Stimulated activated CD4-positive, alpha-beta T cell treated with anti-CD3 and anti-CD28 coated beads, Interleukin-2, amount 100 ng/mL, for 24 hours (primary cell): ENCODE data around the gene SLC35F3.
"Not testable (repeated sequence)": the region's sequence is repeated elsewhere in the genome, so short reads cannot be mapped to it uniquely, and the experiment has no call there.

Source experiments
- DNase-seq, 2 donors: peaks; one replicate each; pipeline ENCODE4 v3.0.0-alpha.2; 2020

The SLC35F3 gene

DNA sequence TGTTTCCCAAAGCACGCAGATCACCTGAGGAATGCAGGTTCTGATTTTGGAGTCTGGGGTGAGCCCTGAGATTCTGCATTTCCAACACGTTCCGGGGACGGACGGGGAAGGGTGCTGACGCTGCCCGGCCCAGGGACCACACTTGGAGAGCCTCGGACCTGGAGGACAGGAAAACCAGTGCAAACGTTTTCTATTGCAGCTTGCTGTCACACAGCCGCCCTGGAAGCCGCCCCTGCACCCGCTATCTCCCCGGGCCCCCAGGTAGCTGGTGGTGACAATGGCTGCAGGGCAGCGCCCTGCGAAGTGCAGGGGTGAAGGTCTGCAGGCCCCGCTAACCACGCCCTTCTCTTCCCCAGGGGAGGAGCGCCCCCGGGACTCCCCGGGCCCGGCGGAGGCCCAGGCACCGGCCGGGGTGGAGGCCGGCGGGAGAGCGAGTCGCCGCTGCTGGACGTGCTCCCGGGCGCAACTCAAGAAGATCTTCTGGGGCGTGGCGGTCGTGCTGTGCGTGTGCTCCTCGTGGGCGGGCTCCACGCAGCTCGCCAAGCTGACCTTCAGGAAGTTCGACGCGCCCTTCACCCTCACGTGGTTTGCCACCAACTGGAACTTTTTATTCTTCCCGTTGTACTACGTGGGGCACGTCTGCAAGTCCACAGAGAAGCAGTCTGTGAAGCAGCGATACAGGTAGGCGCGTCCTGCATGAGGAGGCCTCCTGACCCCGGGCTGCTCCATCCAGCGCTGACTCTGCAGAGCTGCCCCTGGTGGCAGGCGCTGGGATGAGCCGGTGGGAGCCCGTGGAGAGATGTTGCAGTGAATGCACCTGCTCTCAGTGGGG lies 326.8 kb downstream of the SLC35F3 start:
- DNase-seq = peak in 1 of 2 donors; percentile 28

DNA sequence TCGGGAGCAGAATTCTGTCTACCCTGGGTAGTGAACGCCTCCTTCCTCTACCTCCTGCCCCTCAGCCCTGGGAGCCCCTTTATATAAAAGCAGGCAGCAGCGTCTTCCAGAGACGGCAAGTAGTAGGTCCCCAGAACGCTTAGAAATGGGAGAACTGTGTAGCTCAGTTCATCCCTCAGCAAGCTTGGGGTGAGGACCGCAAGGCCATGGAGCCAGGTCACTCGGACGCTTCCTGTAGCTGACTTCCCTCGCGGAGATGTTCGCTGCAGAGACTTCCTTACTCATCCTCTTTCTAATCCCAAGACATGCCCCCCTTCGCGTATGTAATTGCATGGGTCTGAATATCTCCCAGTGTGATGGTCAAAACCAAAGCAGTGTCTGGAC lies 327.4 kb downstream of the SLC35F3 start:
- no peak for DNase-seq

DNA sequence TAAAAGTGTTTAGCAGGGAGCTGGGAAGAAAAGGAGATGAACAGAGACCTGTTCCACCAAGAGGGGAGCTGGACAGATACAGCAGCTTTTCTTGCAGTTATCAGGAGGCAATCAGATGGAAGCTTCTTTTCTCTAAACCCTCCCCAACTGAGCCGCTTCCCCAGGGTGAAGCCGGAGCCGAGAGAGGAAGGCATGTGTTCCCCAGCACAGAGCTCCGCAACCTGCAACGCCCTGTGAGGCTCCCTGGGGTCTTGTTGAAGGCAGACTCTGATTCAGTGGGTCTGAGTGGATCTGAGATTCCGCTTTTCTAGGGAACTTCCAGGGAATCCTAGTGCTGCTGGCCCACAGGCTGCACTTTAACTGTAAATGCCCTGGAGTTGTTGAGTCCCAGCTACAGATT lies 329.7 kb downstream of the SLC35F3 start:
- DNase-seq = no peak

DNA sequence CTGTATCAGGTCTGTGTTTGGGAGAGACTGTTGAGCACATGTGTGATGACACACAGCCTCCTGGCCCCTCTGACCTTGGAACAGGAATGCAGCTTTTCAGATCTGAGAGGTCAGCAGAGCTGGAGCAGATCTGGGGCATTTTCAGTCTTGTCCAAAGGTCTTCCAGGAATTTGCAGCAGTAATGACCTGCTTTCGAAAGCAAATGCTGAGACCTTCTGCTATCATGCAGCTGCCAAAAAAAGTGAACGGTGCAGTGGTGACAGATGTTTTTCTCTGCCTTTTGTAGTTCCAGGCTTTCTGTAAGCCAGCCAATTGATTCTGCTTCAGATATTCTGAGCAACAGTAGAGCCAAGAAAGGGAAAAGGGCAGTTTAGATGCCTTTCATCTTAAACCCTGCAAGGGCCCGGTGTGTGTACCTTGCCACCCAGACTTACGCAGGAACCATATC lies 331.0 kb downstream of the SLC35F3 start:
- DNase-seq = no peak

DNA sequence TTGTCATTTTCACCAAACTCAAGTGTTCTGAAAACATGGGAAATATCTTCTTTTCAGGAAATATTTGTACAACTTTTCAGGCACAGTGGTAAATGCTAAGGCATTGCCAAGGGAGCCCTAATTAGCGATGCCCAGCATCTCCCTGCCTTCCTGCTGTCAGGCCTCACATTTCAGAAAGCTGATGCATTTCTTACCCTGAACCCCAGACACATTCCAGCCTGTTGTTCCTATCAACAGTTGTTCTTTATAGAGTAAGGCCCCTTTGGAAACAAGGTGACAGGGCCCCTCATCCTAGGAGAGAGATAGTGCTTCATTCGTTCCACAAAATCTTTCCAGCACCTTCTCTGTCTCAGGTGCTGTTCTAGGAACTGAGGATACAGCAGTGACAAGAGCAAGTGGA lies 332.9 kb downstream of the SLC35F3 start:
- no peak for DNase-seq

DNA sequence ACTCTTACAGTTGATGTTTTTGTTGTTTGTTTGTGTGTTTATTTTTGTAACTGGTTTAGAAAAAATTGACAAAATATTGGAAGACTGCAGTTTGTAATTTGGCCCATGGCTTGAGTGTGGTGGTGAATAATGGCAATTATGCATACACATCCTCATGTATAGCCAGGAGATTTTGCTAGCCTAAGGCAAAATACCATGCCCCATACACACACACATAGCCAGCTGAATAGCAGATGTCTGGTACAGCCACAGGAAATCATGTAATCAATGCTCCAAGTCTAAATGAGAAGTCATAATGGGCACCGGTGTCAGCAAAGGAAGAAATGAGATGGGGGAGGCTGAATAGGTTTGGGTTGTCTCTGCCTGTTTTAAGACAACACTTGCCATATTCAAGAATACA lies 333.6 kb downstream of the SLC35F3 start:
- no peak for DNase-seq

DNA sequence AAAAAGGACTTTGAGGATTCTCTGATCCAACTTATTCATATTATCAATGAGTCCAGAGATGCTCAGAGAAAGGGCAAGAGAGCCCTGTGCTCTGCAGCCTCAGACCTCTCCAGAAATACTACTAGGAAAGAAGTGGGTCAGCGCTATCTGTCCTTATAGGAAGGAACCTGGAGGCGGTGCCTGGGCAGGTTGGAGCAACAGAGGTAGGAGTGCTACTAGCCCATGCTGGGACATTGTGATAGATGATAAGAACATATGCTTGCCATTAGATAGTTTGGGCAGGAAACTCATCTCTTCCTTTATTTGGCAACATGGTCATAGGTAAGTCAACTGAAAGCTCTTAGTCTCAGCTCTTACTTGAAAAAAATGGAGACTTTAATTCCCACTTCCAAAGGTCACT lies 335.0 kb downstream of the SLC35F3 start:
- no peak for DNase-seq

DNA sequence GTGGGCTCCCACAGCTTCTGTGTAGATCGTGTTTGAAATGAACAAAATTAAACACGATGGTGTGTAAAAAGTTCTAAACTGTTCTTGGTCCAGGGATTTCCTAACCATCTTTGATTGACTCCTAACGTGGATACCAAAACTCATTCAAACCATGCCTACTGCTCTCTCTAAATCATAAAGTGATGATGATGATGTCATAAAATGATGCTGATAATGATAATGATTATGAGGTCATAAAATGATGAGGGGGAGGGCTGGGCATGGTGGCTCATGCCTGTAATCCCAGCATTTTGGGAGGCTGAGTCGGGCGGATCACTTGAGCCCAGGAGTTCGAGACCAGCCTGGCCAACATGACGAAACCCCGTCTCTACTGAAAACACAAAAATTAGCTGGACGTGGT lies 335.5 kb downstream of the SLC35F3 start:
- no peak for DNase-seq

DNA sequence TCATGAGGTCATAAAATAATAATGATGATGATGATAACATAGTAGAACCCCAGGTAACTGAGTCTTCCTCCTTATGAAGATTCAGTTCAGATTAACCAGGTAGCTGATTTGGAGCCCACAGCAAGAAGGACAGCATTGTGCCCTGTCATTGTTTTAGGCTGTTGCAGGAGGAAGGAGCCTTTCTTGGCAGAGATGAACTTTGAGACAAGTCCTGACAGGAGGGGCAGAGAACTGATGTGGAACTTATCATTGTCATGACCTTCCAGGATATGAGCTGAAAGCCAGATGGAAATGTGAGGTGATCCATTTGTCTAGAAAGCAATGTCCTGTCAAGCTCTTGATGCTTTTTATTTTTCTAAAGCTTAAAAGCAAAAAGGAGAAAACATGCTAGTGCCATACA lies 336.2 kb downstream of the SLC35F3 start:
- no peak for DNase-seq

DNA sequence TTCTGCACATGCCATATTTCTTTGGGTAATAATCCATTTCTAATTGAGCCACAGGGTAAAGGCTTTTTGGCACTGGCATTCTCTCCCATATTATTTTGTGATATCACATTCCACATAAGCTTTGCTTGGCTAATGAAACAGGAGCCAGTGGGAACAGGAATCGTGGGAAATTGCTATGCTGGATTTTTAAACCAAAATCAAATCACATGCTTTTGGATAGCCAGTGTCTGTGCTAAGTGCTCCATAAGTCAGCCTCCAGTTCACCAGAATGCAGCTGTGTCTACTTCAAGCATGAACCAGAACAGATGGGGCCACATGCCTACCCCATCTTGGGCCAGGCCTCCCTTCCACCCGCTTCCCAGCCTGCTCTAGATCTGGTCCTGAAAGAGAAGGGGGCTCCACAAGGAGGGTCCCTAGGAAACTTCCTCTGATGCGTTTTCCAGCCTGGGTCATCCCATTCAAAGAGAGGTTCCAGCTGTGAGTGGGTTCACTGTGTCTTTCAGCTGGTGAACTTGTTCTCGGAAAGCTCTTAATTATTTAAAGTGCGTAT lies 337.5 kb downstream of the SLC35F3 start:
- DNase-seq = no peak

DNA sequence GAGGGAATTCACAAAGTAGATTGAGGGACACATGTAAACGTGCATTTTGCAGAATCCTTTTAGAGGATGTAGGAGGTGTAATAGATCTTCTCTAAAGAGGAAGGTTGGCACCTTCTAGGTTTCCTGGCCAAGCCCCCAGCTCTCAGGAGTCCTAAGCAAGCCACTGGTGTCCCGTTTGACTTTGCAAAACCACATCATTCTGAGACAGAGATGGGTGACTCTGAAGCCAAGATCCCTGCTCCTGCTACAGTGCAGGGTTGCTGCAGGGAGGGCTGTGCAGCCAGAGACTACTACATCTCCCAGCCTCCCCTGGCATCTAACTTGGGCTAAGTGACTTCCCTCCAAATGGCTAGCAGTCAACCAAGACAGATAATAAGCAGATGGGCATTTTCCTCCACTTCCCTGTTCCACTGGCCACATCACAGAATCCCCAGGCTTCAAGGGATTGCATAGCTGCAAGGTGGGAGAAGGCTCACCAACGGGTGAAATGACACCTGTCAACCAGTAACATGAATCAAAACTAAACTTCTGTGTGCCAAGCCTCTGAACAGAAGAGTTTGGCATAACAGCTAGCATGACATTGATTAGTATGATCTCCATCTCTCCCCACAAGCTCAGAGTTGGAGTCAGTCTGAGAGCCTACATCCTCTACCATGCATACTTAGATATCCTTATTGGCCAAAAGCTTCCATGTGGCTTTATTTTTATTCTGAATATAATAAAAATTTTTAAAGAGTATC lies 339.2 kb downstream of the SLC35F3 start:
- DNase-seq = no peak

DNA sequence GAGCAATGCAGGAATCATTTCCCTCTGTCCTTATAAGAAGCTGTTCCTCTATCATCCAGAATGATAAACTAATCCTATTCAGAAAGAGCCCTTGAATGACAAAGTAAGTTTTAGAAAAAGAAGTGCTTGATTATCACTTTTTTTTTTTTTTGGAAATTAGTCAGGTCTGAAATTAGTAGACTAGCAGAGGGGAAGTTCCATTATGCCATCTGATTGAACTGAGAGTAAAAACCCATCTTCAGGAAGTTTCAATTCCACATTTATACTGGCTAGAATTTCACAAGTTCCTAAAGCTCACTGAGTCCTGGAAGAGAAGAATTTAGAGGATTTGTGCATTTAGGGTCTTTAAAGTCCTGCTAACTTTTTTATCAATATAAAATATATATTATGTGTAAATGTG lies 340.0 kb downstream of the SLC35F3 start:
- DNase-seq = no peak

DNA sequence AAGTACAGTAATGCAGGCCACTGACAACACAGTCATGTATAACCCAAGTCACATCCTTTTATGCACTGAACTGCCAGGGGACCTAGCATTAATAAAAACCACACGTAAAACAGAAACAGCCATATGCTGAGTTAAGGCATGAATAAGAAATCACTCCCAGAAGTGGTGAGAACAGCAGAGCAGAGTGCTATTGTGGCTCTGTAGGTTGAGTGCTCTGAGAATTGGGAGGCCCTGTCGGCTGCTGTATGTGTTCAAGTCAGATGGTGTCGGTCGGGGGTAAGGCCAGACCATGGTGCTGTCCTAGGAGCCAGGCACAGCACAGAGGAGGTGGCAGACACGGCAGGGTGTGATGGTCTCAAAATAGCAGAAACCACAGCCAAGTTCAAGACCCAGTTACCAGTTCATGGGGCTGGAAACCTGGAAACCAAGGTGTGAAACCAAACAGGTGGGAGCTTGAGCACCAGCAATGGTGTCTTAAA lies 342.2 kb downstream of the SLC35F3 start:
- no peak for DNase-seq

DNA sequence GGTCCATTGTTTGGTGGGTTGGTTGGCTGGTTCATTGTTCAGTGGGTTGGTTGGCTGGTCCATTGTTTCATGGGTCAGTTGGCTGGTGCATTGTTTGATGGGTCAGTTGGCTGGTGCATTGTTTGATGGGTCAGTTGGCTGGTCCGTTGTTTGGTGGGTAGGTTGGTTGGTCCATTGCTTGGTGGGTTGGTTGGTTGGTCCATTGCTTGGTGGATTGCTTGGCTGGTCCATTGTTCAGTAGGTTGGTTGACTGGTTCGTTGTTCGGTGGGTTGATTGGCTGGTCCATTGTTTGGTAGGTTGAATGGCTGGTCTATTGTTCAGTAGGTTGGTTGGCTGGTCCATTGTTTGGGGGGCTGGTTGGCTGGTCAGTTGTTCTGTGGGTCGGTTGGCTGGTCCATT lies 343.3 kb downstream of the SLC35F3 start:
- DNase-seq = not testable (repeated sequence)

DNA sequence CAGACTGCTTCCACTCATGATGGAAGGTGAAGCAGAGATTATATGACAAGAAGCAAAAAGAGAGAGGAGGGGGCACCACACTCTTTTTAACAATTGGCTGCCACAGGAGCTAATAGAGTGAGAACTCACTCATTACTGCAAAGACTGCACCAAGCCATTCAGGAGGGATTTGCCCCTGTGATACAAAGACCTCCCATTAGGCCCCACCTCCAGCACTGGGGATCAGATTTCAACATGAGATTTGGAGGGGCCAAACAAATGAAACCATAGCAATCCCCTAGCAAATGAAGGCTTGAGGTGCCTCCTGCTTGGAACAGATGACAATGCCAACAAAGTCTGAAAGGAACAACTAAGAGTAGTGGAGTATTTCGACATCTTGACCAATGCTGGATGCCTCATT lies 346.3 kb downstream of the SLC35F3 start:
- no peak for DNase-seq

DNA sequence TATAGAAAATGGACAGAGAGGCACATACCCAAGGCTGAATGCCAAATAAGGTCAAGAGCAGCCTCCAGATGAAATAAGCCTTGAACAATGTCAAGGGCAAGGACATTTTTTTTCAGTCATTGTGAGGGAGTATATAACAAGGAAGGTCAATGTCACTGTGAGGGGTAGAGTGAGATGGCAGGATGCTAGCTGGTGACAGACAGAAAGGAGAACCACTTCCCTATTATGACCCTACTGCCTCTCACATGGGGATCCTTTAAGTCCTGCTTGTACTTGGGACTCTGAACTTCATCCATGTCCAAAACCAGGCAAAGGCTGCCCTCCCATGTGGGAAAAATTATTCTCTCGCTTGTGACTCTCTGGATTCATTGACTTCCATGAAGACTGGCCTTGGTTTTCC lies 349.3 kb downstream of the SLC35F3 start:
- DNase-seq = no peak

DNA sequence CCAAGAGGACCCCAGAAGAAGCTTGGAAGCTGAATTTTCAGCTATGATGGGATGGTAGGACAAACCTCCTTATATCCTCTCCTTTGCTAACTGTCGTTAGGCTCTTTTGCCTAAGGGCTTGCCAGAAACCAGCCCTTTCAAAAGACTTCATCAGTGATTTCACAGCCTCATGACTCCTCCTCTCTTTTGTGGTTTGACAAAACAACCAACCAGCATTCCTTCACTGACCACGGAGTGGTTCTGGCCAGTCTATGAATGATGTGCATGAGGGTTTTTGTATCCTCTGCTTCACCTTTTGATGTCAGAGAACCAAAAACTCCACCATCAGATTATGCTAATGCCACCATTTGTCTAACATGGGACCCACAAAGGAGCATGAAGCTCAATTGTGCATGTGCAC lies 351.9 kb downstream of the SLC35F3 start:
- no peak for DNase-seq

DNA sequence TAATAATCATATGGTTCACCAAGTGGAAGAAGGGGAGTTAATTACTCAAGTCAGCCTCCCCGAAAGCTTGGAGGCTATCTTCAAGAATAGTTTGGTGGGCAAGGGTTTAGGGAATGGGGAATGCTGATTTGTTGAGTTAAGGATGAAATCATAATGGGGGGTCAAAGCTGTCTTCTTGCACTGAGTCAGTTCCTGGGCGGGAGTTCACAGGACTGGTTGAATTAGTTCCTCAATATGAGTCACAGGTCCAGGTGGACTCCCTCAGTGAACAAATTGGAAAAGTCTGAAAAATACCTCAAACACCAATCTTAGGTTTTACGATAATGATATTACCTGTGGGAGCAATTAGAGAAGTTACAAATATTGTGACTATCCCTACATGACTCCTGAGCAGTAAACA lies 353.6 kb downstream of the SLC35F3 start:
- DNase-seq = no peak

DNA sequence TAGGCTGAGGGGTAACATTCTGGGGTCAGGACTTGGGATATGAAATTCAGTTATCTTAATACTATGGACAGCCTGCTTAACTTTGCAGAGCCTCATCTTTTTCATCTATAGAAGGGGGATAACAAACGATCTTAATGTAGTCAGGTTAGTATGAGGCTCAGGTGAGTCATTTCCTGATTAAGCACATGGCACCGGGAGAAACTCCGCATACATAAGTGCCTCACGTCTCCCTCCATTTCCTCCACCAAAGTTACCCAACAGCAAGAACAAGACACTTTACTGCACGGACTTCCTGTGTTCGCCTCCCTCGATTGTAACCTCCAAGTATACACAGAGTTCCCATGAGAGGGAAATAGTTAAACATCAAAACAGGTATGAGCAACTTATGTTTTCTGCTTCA lies 356.1 kb downstream of the SLC35F3 start:
- DNase-seq = peak; percentile 28 to 38

DNA sequence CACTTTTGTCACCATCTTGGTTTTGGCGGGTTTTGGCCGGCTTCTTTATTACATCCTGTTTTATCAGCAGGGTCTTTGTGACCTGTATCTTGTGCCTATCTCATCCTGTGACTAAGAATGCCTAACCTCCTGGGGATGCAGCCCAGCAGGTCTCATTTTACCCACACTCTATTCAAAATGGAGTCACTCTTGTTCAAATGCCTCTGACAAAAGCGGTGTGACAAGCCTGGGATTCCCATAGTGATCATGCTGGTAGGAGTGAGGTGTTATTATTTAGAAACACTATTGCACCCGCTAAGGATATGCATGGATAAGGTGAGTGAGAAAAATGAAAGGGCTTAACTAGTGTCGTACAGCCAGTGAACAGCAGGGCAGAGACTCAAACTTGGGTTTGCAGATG lies 357.1 kb downstream of the SLC35F3 start:
- no peak for DNase-seq

DNA sequence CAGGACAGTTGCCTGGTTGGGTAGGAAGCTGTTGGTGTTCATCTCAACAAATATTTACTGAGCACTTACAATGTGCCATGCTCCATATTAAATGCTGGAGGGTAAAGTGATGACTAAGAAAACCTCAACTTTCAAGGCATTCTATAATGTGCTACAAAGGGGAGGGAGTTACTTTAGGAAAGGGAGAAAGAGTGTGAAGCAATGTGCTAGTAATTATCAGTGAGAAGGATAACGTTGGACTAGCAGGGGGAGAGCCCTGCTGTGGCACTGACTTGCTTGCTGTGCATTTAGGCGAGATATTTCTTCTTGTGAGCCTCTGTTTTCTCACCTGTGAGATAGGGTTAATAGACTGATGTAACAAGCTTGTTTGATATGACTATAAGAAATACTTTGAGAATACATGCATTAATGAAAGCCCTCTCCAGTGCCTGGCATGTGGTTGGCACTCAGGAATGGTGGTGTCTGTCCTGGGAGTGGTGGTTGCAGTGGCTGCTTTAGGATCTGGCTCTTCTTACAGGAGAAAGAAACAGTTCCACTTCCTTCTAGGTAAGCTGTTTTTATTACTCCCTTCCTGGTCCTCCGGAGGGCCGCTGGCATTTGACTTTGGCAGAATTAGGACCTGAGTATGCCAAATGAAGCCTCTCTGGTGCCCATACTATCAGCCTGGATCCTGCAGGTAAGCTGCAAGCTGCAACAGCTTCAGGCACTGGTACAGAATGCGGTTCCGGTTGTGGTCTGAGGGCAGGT lies 357.7 kb downstream of the SLC35F3 start:
- no peak for DNase-seq

DNA sequence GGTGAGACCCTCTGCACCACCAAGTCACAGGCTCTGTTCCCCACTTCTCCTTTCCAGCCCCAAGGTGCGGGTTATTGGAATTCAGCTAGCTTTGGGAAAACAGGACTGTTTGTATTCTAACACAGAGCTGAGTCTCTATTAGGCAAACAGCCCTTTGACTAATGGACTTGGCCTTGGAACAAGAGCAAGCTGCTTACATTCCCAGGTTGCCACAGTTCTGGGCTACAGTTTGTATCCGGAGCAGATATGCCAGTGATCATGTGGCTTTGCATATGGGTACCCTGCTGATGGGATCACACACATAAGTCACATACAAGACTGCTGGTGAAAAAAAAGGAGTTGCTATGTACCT lies 358.3 kb downstream of the SLC35F3 start:
- DNase-seq = no peak

DNA sequence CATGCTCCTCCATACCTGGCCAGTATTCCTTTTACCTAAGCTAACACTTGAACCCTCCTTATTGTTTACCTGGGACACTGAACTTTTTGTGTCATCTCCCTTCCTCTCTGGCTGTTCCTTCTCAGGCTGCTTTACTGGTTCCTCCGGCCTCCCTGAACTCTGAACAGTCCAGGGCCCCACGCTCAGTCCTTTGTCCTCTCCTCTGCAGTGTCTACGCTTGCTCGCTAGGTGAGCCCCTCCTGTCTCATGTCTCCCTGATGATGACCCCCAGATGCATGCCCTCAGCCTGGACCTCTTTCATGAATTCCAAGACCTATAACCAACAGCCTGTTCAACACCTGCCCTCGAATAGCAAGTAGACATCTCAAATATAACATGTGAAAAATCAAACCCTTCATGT lies 360.4 kb downstream of the SLC35F3 start:
- no peak for DNase-seq
